ENCODE data around the gene DDX55. TPM values are rescaled to one million over a fixed set of nuclear protein-coding genes. Genes with fewer than 3 reads are reported as not detected.

DDX55 gene
- total RNA-seq, 1 experiment from 2014 or later: 18.9 TPM

DNA sequence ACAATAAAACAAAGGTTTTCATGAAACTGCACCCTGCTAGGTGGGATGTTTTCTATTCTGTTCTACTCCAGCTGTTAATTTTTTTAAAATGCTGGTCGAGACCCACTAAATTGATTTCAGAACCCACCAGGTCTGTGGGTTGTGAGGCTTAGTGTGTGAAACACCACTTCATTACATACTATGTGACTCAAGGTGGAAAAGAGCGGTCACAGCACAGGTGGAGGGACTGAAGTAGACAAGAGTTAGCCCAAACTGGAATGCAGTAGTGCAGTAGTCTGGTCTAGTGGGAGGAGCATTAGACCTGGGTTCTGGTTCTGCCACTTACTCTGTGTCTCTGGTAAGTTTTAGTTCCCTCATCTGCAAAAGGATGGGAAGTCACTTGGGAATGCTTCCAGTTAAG is 12.2 kb downstream of the DDX55 start:
- no peak for DNase-seq (ENCODE audit: low read depth)

DNA sequence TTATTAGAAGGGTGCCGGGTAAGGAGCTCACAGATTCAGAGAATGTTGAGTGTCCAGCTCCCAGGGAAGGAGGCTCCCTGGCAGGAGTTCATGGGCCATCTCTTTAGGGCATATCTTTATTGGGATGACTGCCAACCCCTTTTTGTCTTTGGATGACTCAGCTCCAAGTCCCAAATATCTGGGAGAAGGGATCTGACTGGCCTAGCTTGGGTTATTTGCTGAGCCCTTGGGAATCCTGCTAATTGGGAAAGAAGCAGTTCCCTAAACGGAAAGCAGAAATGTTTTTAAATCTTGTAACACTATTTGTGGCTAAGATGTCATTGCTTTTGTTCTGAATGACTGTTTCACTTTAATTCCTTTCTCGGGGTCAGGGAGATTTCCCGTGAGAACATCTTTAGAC is 12.6 kb downstream of the DDX55 start:
- peak; percentile 81 for DNase-seq (ENCODE audit: low read depth)

DNA sequence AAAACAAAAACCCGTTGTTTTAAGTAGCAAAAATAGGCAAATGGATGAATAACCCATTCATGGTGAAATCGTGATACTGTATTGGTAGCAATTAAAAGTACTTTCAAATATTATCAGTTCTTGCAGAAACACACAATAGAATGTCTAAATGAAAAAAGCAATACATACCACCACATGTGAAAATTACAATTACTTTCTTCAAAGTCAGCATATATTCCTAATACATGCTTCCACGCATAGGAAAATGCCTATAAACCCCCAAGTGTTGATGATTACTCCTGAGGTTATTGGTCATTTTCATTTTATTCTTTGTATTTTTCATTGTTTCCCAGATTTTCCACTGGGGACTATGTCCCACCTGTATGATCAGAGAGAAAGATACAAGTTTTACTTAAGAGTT is 15.2 kb downstream of the DDX55 start:
- no peak for DNase-seq (ENCODE audit: low read depth)

DNA sequence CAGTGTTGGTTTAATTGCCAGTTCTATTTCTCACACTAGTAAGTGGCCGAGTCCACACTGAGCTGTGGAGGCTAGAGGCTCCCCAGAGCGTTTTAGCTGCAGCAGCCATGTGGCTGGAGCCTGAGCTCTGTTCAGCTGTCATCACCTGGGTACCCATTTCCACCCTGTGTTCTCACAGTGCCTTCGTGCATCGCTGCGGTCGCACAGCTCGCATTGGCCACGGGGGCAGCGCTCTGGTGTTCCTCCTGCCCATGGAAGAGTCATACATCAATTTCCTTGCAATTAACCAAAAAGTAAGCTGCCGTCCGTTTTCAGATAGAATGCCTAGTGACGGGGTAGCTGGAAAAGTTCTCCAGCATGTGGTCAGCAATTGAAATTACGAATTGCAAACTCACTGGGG is 15.7 kb downstream of the DDX55 start:
- DNase-seq (ENCODE audit: low read depth): no peak

DNA sequence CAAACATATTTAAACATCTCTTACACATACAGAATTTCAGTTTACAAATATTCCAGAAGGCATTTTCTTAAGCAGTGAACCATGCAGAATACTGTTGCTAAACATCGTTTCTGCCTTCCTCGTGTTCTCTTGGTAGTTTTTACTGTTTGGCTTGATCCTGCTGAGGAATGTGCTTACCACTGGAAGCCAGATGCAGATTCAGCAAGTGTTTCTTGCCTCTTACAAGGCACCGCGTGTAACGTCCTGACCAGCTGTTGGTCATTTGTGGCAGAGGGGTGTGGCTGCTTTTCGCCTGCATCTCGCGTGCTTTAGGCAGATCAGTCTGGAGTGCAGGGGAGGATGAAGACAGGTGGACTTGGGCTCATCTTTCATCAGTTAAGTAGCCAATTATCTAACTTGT is 19.2 kb downstream of the DDX55 start:
- DNase-seq (ENCODE audit: low read depth): no peak

DNA sequence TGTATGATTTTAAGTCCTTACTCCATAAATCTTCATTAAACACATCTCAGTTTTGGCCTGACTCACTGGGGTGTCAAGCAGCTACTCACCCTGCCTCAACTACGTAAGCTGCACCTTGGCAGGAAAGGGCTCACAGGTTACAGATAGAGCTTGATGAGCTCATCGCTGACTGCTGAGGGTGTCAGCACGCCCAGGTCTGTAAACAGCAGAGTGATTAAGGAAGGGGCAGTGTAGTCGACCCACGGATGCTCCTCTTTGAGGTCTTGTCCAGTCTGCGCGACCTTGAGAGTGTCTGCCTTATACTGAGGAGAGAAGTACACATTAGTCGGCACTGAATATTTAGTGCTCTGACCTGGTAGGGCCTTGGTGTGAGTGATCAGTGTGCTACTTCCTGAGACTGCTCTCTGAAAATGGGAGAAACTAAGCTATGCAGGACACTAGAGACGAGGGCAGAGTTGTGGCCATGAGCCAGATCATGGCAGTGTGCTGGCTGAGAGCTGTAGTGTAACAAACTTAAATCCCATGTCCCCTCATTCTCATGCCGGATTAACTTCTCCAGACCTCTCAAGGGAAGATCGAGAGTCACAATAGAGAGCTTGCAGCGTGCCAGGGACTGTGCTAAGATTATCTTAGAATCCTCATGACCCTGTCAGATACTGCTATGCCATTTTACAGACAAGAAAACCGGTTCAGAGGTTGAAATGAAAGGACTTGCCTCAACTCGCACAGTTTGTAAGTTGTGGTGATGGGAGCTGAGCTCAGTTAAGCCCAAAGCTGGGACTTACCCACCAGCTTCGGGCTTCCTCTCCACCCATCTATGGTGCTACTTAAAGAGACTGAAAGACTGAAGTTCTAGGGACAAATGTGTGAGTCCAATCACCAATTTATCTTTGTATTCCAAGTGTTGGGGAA is 20.0 kb downstream of the DDX55 start:
- peak; percentile 44 for DNase-seq (ENCODE audit: low read depth)

DNA sequence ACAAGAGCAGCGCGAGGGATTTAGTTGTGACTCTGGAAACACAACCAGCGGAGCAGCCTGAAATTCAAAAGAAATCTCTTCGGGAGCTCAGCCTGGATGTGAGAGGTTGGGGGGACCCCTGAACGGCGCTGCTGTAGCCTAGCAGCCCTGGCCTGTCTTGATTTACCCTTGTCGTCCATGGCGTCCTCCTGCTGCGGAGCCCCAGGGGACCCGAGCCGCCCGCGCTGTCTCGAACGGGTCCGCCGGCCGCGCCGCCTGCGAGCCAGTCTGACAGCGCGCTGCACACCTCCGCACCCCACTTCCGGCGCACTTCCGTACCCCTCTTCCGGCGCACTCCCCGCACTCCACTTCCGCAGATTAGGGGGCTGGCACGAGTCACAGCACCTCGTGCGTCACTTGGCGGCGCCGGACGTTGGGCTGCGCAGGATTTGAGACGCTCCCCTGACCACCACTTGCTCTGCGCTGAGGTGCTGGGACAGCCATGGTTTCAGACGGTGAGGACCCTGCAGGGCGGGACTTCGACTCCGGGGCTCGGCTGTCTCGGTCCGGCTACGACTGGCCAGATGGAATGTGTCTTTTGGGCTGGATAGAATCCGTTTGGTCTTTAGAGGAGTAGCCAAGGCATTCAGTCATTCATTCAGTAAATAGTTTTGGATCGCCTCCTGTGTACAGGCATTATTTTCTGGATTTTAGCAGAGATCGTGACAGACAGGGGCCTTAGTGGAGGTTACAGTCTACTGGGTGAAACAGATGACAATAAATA is 31.7 kb downstream of the DDX55 start, which contains the start of the genes EIF2B1 and GTF2H3:
Gene EIF2B1, minus strand, starts transcription at position 308 of the 763 bp plus-strand sequence. Its CDS starts 129 bp downstream, at position 179.
Gene GTF2H3, plus strand, starts transcription at position 451 of the 763 bp plus-strand sequence. Its CDS starts 31 bp downstream, at position 482.
- peak; percentile 96 for DNase-seq (ENCODE audit: low read depth)

DNA sequence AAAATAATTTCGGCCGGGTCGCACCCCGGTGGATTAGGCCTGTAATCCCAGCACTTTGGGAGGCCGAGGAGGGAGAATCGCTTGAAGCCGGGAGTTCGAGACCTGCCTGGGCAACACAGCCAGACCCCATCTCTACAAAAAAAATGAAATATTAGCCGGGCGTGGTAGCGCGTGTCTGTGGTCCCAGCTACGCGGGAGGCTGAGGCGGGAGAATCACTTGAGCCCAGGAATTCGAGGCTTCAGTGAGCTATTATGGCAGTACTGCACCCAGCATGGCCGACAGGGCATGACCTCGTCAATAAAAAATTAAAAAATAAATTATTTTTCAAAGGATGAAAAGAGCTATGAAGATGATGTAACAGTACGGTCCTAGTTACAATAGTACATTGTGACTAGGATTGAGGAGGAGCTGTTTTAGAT is 32.3 kb downstream of the DDX55 start:
- no peak for DNase-seq (ENCODE audit: low read depth)

DNA sequence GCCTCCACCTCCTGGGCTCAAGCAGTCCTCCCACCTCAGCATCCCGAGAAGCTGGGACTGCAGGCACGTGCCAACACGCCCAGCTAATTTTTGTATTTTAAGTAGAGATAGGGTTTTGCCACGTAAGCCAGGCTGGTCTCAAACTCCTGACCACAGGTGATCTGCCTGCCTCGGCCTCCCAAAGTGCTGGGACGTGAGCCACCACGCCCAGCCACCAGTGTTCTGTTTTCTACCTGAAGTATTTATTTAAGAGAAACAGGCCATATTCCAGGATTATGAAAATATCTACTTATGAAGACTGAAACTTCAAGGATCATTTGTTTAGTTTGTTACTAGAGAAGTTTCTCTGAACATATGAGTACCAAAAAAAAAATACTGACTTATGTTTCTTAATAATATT is 42.0 kb downstream of the DDX55 start:
- DNase-seq (ENCODE audit: low read depth): no peak

DNA sequence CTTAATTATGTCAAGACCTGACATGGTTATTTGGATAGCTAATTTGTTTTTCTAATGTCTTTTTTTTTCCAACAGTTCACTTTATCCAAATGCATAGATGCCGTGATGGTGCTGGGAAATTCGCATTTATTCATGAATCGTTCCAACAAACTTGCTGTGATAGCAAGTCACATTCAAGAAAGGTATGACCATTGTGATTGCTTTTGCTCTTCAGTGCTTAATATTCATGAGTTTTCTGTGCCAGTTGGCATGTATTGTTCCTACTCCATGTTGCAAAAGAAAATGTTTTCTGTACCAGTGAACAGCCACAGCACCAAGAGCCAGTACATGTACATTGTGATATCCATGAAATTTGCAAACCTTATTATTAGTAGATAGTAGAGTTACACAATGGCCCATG is 43.5 kb downstream of the DDX55 start:
- DNase-seq (ENCODE audit: low read depth): no peak

DNA sequence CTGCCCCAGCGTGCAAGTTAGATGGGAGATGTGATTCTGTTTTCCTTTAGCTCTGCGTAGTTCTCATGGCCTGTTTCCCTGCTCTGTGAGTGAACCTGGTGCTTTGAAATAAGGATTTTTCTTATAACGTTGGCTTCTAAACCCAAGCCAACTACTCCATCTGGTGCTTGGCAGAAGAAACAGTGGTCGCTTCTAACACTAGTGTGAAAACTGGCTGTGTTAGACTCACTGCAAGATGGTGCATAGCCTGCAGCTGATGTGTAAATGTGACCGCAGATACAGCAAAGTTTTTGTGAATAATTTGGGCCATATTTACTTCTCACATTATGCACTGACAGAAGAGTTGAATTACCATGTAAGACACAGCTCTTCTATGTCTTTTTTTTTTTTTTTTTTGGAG is 44.0 kb downstream of the DDX55 start:
- DNase-seq (ENCODE audit: low read depth): no peak

DNA sequence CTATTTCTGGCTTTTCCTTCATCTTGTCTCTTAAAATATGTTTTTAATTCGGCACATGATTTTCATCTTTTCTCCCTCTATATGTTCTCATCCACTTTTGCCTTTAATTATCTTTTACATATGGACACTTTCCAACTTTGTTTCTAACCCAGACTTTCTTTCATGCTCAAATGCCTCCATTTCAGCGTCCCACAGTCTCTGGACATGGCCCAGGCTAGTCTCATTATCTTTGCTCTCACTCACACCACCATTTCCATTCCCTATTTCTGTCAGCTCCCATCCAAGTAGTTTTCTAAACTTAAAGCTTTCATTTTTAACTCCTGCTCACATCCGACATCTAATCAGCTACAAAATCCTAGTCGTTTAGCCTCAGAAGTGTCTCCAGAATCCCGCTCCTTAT is 46.5 kb downstream of the DDX55 start:
- DNase-seq (ENCODE audit: low read depth): no peak

DNA sequence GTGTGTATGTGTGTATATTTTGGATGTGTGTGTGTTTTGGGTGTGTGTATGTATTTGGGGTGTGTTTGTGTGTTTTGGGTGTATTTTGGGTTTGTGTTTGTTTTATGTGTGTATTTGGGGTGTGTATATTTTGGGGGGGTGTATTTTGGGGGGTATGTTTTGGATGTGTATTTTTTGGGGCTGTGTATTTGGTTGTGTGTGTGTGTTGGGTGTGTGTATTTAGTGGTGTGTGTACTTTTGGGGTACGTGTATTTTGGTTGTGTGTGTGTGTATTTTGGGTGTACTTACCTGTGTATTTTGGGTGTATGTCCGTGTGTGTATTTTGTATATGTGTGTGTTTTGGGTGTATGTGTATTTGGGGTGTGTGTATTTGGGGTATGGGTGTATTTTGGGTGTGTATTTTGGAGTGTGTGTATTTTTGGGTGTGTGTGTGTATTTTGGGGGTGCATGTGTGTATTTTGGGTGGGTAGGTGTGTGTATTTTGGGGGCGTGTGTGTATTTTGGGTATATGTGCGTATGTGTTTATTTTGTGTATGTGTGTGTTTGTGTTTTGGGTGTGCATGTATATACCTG is 52.3 kb downstream of the DDX55 start:
- DNase-seq (ENCODE audit: low read depth): no peak

DNA sequence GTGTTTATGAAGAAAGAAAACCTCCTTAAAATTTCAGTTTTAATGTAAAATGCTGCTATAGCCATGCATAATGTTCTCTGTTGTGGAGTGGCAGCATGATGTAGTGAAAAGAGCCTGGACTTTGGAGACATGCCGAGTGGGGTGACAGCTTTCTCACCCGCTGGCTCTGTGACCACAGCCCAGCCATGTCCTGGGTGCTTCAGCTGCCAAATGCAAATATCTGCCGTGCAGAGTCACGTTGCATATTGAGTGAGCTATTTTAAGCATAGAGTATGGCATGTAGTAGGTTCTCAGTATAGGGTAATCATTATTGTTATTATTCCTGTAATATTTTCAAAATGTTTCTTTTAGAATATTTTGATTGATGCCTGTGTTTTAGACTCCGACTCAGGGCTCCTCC is 53.5 kb downstream of the DDX55 start:
- no peak for DNase-seq (ENCODE audit: low read depth)

DNA sequence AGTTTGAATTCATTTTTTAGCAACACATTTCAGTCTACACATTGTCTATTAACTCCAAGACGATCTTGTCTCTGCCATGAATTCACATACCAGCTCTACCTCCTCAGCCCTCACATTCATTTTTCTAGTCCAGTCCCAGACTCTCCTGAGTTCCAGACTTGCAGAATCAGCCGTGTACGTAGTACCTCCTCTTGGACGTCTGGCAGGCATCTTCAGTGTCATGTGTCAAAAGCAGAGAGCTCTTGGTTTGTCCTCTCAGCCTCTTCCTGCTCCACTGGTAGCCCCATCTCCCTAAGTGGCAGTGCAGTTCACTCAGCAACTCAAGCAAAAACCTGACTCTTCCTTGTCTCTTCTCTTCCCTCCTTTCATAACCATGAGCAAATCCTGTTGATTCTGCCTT is 54.5 kb downstream of the DDX55 start:
- no peak for DNase-seq (ENCODE audit: low read depth)

DNA sequence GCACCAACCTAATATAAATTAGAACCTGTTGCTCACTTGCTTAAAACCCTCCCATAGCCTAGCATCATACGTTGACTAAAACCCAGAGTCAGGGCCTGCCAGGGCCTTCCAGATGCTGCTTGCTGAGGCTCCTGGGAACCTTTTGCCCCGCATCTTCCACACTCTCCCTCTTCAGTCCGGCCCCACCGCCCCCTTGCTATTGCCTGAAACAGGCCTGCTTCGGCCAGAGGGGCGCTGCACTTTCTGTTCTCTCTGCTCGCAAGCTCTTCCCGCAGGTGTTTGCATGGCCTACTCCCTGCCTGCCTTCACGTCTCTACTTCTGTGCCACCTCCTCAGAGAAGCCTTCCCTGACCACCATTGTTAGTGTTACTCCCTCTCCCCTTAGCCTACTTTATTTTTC is 55.3 kb downstream of the DDX55 start:
- DNase-seq (ENCODE audit: low read depth): no peak

DNA sequence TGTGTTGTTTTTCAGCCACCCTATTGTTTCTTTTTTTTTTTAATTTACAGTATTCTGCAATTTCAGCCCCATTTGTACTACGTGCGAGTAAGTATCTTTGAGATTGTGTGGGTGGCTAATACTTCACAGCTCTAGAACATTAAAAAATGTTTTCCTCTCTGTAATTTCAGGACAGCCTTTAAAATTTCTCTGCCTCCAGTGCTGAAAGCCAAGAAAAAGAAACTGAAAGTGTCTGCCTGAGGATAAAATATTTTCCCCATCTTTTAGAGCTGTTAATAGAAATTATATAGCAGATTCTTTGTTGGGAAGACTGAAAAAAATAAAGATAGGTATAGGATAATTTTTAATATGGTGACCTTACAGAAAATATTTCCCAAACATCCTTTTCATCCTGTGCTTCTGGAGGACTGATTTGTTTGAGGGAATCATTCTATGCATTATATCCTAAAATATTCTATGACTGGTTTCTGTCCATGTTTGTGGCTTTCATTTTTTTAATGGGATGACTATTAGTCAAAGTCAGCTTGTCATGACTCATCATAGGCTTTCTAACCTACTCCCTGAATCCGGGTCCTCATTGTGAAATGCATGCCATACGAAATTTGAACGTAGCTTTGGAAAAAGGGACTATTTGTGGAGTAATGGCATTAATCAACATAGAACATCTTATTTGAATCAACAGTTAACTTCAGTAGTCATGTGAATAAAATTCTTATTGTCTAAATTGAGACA is 58.3 kb downstream of the DDX55 start:
- DNase-seq (ENCODE audit: low read depth): peak; percentile 84

DNA sequence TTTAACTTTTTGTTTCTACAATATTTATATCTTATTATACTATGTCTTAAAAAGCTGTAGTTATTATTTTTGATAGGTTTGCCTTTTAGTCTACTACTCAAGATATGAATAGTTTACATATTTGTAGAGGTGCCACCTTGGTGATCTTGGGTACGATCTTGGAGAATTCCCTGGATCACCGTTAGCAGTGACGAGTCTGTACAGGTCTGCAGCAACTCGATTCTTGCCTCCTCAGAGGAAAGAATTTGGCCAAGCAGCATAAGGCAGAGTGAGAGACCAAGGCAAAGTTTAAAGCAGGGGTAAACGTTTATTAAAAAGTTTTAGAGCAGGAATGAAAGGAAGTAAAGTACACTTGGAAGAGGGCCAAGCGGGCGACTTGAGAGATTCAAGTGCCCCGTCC is 65.9 kb downstream of the DDX55 start:
- no peak for DNase-seq (ENCODE audit: low read depth)
